ENCODE measurements around the gene PDGFC.

GRCh38 chr4:156779774-156780173 lies 191.8 kb downstream of the PDGFC start:
- TF ChIP-seq RAD21 (IDR thresholded peaks at IDR 0.05; ENCODE audit: low read depth) (no peak), POLR2A (IDR thresholded peaks at IDR 0.05; ENCODE audit: borderline replicate concordance, extremely low read depth, insufficient read depth, insufficient read length) (no peak), CTCF (IDR thresholded peaks at IDR 0.05 in 2 of 3, conservative IDR thresholded peaks at IDR 0.05 in 1 of 3; ENCODE audit: borderline replicate concordance in 1 of 3, insufficient read depth in 1 of 3, low read depth in 2 of 3, low read length in 2 of 3) (no peak), CEBPB (IDR thresholded peaks at IDR 0.05; ENCODE audit: low read depth) (no peak), ZNF274 (IDR thresholded peaks at IDR 0.05; ENCODE audit: low read depth, low read length) (no peak), EZH2 (IDR thresholded peaks at IDR 0.05) (no peak), SP1 (IDR thresholded peaks at IDR 0.05; ENCODE audit: low read depth) (peak; percentile 30), CBX3 (IDR thresholded peaks at IDR 0.05; ENCODE audit: low read depth) (no peak), MAX (IDR thresholded peaks at IDR 0.05) (no peak), ATF3 (IDR thresholded peaks at IDR 0.05) (no peak)
